Mesodermal cell (in vitro differentiated cells): ENCODE data around the gene DNAH17.

Source experiments
- H3K27ac ChIP-seq: 2 replicates; pipeline ENCODE4 v1.7.0; 2013; ENCODE audit warnings: mild to moderate bottlenecking, low read depth, low read length, moderate library complexity; ENCODE audit not compliant: severe bottlenecking
- H3K36me3 ChIP-seq: 2 replicates; pipeline ENCODE4 v1.7.1; 2013; ENCODE audit warnings: mild to moderate bottlenecking, low read length, moderate library complexity; ENCODE audit not compliant: control insufficient read depth, insufficient read depth
- H3K4me1 ChIP-seq: one replicate; pipeline ENCODE4 v1.7.1; 2013; ENCODE audit warnings: mild to moderate bottlenecking, low read length; ENCODE audit not compliant: insufficient read depth, control insufficient read depth, poor library complexity, severe bottlenecking
- H3K4me3 ChIP-seq: 2 replicates; pipeline ENCODE4 v1.7.0; 2013; ENCODE audit warnings: low read length, control low read depth, mild to moderate bottlenecking; ENCODE audit not compliant: insufficient read depth, poor library complexity, severe bottlenecking; ENCODE audit errors: extremely low read depth
- H3K9me3 ChIP-seq: 2 replicates; pipeline ENCODE4 v1.7.1; 2013; ENCODE audit warnings: mild to moderate bottlenecking, low read length, moderate library complexity; ENCODE audit not compliant: control insufficient read depth
- WGBS, 2 experiments: methylation state at CpG; one replicate each; pipeline ENCODE4 v1.1.5; 2013; ENCODE audit warnings: missing lambda C conversion rate in 2 of 2; ENCODE audit not compliant: insufficient coverage in 2 of 2; 5-methylcytosine and 5-hydroxymethylcytosine counted together

The DNAH17 gene

DNA sequence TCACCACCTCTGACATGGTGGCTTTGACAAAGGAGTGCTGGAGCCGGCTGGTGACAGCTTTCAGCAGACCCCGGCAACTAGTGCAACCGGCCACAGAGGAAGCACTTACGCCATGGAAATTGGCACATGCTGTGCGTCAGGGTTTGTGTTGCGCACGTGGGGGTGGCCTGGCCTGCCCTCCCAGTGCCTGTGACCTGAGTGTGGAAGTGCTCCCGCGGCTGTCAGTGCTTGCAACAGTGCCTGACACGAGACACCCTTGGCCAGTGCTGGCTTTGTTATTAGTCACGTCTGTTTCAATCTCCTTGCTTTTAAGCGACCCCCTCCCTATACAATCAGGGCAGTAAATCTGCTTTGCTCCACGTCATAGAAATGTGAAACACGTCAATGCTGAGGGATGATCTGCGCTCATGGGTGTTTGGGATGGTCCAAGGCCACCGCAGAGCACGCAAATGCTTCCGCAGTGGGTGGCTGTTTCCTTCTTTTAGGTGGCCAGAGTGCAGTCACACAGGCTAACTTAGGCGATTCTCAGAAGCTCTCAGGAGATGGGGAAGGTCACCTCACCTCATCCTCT lies 134.5 kb downstream of the DNAH17 start:
- H3K4me3 ChIP-seq: no peak overlapping the region
- peaks cover 3% of the 10 kb centered on the region for H3K4me1 ChIP-seq
- H3K36me3 ChIP-seq: no peaks in the 10 kb centered on the region
- H3K27ac ChIP-seq: no peak overlapping the region
- no peaks in the 10 kb centered on the region for H3K9me3 ChIP-seq
- 81 to 87% methylated on average over 19 of the region's 19 CpGs for WGBS, 2 experiments

DNA sequence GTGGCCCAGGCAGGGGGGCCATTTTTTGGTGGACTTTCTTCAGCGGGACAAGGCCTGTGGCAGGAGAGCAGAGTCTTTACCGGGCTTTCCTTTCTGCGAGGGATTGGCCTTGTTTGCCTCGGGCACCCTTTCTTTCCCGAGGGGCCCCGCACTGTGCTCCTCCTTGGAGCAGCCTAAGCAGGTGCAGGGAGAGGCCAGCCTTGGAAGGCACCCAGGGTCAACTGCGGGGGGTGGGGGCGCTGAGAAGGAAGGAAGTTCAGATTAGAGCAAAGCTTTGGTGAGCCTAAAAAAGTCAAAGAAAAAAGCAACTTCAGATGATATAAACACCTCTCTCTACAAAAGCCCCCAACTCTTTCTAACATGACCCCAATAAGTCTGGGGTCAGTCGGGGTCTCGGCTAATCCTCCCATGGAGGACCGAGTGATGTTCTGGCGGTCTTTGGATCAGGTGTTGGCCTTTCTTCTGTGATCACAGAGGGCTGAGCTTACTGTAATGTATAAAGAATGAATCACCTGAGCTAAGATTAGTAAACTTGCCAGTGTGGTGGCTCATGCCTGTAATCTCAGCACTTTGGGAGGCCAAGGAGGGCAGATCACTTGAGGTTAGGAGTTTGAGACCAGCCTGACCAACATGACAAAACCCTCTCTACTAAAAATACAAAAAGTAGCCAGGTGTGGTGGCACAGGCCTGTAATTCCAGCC lies 135.8 kb downstream of the DNAH17 start:
- WGBS, 2 experiments: 73 to 100% methylated on average over 3 to 8 of the region's 12 CpGs
- no peak overlapping the region for H3K27ac ChIP-seq
- H3K9me3 ChIP-seq: no peaks in the 10 kb centered on the region
- H3K4me3 ChIP-seq: no peak overlapping the region
- H3K36me3 ChIP-seq: no peaks in the 10 kb centered on the region
- peaks cover 3% of the 10 kb centered on the region for H3K4me1 ChIP-seq

DNA sequence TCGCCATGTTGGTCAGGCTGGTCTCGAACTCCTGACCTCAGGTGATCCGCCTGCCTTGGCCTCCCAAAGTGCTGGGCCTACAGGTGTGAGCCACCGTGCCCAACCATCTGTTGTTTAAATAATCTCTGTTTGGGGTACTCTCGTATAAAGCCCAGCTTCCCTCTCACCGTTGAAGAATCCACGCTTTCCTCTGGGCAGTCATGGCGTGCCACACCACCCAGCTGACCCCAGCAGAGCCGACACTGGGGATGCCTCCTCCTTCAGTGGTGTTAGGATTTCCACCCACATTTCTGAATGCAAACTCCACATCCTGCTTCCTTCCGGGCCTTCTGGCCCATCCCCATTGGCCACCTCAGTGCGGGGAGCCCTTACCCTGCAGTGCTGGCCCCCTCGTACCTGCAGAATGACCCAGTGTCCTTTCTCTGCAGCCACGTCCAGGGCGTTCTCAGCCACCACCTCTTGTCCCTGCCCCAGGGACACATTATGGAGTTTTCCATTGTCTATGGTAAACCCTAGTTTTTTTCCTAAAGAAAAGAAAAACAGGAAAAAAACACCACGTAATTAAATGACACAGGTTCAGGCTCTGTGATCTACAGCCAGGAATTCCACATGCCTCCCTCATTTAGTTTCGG lies 138.4 kb downstream of the DNAH17 start:
- 91 to 94% methylated on average over 12 to 16 of the region's 16 CpGs for WGBS, 2 experiments
- H3K4me1 ChIP-seq: no peaks in the 10 kb centered on the region

DNA sequence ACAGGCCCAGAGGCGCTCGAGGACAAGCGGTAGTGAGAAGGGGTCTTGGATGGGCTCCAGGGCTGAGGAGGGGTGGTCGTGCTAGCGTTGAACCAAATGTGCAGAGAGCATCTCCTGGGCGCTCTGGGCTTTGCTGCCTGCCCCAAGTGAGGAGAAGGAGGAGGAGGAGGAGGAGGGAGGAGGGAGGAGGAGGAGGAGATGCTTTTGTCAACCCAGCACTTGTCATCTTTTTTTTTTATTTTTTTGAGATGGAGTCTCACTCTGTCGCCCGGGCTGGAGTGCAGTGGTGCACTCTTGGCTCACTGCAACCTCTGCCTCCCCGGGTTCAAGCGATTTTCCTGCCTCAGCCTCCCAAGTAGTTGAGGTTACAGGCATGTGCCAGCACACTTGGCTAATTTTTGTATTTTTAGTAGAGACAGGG lies 138.9 kb downstream of the DNAH17 start:
- WGBS, 2 experiments: 96 to 98% methylated on average over 5 of the region's 10 CpGs
- H3K4me1 ChIP-seq: no peaks in the 10 kb centered on the region
- no peaks in the 10 kb centered on the region for H3K36me3 ChIP-seq
- no peak overlapping the region for H3K4me3 ChIP-seq
- no peaks in the 10 kb centered on the region for H3K9me3 ChIP-seq
- H3K27ac ChIP-seq: no peak overlapping the region

More for the DNA sequence above, 138.4 kb downstream of the DNAH17 start:
- Histone ChIP-seq H3K27ac (no peak overlapping the region), H3K9me3 (no peaks in the 10 kb centered on the region), H3K36me3 (no peaks in the 10 kb centered on the region), H3K4me3 (no peak overlapping the region)

DNA sequence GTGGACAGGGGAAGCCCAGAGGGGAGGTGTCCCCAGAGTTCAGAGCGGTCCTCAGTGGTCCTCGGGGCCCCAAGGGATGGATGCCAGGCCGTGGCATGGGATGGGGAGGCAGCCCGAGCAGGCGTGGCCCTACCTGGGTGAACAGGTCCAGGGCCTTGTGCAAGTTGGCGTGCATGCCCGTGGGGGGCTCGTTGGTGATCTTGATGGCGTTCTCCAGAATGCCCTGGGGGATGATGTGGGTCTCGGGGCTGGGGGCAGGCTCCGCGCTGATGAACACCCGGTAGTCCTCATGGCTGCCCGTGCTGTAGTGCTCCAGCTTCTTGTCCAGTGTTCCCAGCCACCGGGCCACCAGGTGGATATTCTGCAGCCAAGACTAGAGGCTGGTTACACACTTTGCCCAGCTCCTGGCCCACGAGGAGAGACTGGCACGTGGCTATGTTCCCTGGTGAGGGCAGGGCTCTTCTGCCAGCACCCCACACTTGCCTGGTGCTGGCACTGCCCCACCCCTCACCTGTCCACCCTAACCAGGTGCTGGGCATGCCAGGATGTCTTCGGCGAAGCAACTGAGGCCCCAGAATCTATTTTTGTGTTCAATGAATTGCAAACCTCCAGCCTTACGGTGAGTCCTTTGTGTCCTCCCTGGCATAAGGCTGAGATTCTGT lies 139.6 kb downstream of the DNAH17 start:
- Histone ChIP-seq H3K27ac (no peak overlapping the region), H3K4me1 (no peaks in the 10 kb centered on the region), H3K4me3 (no peak overlapping the region), H3K36me3 (no peaks in the 10 kb centered on the region), H3K9me3 (no peaks in the 10 kb centered on the region)
- 95% methylated on average over 15 to 19 of the region's 20 CpGs for WGBS, 2 experiments

DNA sequence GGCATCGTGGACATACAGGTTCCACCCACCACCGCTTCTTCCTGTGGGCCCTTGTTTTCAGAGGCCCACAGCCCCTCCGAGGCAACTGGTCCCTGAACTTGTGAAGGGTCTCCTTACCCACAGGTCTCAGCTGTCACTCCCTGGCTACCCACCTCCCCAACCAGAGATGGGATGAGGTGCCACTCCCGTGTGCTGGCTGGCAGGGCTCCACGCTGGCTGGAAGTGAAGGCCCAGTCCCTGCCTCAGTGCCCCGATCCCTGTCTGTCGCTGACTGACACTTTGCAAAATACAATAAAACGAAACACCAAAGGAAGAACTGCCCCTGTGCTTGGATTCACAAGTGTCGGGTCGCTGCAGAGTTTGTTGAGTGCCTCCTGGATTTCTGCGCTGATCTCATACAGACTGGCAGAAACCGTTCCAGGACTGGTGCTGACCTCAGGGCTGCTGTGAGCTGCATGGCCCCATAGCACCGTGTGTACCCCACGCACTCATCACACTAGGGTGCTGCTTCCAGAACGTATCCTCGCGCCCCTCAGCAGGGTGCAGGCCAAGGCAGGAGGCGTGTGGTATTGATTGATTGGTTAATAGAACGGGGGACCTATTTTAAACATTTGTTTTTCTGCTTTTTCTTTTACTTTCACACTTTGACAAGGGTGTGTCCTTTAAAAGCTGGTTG lies 141.7 kb downstream of the DNAH17 start:
- H3K4me1 ChIP-seq: no peaks in the 10 kb centered on the region
- no peaks in the 10 kb centered on the region for H3K36me3 ChIP-seq
- no peak overlapping the region for H3K4me3 ChIP-seq
- WGBS, 2 experiments: 84 to 85% methylated on average over 13 to 14 of the region's 19 CpGs
- no peak overlapping the region for H3K27ac ChIP-seq
- H3K9me3 ChIP-seq: no peaks in the 10 kb centered on the region

DNA sequence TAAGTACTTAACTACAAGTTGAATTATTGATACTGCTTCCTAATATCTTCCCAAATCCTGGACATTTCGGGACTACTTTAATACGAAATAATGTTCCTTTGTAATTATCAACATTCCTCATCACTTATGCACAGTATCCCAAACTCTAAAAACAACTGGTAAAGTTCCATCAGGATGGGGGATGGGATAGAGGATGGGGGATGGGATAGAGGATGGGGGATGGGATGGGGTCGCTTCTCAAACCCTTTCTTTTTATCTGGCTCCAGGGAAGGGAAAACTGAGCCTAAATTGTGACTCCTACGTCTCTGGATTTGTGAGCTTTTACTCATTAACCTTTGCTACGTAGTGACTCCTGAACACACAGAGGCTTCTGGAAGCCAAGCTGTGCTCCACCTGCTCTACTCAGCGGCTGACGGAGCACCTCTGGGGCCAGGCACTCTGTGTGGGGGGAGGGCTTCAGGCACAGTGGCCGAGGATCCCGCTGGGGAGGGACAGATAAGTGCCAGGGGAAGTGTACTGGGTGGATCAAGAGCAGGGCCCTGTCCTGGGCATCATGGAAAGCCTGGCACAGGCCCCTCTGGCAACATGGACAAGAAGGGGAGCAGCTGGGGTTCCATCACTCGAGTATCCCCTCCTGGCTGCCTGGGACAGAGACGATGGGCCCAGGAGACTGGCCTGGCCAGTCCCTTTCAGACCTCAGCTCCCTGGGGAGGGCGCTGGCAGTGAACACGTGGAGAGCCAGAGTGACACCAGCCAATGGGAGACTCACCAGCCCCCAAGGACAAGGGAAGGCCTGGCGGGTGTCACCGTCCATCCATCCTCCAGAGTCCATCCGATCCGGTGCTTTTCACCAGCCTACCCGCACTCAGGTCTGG lies 142.5 kb downstream of the DNAH17 start:
- Histone ChIP-seq H3K4me1 (no peaks in the 10 kb centered on the region), H3K27ac (no peak overlapping the region), H3K36me3 (no peaks in the 10 kb centered on the region), H3K9me3 (no peaks in the 10 kb centered on the region), H3K4me3 (no peak overlapping the region)
- 77 to 81% methylated on average over 15 to 16 of the region's 18 CpGs for WGBS, 2 experiments

DNA sequence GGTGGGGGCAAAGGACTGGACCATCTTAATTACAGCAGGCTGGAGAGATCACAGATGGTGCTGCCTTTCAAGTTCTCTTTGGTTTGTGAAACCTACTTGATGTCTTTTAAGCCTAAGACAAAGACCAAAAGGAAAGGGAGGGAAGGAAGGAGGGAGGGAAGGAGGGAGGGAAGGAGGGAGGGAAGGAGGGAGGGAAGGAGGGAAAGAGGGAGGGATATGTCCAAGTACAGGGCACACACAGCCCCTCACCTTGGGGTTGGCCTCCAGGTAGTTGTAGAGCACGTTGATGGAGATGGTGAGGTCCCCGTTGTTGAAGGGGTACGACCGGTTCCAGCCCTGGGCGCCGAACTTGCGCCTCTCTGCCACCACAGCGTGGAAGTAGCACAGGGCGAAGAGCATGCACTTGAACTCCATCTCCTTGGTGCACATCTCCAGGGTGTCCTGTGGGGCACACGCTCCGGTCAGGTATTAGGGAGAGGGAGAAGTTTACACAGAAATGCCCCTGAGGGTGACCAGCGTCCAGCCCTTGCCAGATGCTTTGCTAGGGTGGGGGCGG lies 143.3 kb downstream of the DNAH17 start:
- Histone ChIP-seq H3K4me3 (no peak overlapping the region), H3K9me3 (no peaks in the 10 kb centered on the region), H3K27ac (no peak overlapping the region), H3K36me3 (peaks cover 4% of the 10 kb centered on the region), H3K4me1 (no peaks in the 10 kb centered on the region)
- 94 to 97% methylated on average over 13 of the region's 13 CpGs for WGBS, 2 experiments

DNA sequence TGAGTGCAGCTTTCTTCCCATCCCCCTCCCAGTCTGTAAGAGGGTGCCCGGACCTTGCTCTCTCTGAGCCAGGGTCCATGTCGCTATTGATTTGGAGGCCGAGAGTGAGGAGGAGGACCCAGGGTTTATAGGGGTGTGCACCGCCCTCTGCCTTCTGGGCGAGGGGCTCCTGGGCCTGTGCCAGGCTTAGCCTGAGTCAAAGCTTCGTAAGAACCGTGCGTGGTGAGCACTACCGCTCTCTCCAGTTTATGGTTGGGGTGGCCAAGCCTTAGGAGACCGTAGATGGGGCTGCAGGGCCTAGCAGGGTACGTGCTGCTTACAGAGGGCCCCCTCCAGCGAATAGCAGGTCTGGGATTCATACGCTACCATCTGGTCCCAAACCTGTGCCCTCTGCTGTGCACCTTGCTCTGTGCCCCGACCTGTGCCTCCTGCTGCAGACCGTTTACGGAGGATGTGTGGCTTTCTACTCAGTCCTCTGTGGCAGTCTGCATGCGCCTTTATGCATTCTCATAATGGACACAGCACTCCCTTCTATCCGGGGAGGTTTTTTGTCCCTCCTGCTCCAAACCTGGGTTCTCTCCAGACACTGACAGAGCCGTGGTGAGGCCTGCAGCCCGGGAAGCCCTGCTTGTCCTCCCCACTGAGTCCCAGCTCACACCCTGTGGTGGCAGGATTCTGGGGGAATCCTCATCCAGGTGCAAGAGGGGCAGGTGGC lies 144.0 kb downstream of the DNAH17 start:
- no peak overlapping the region for H3K4me3 ChIP-seq
- H3K36me3 ChIP-seq: peaks cover 7% of the 10 kb centered on the region
- 86% methylated on average over 15 to 18 of the region's 20 CpGs for WGBS, 2 experiments
- H3K4me1 ChIP-seq: peaks cover 5% of the 10 kb centered on the region
- H3K9me3 ChIP-seq: no peaks in the 10 kb centered on the region
- H3K27ac ChIP-seq: no peak overlapping the region
